B cell (primary cell): ENCODE data around the gene NKAIN2. TPM values are rescaled to one million over a fixed set of nuclear protein-coding genes. Genes with fewer than 3 reads are reported as not detected.

Source experiments
- ATAC-seq: fragments of 200-7000 bp; cut with Tn5 transposase; one replicate; pipeline ENCODE4 v1.10.0; 2021; ENCODE audit warnings: low read depth, mild to moderate bottlenecking, moderate number of reproducible peaks, moderate library complexity
- CTCF ChIA-PET: fragments of 350-600 bp; sonication (Branson Sonifier 250); formaldehyde crosslinking; loops from one replicate; lab custom pipeline; 2021; ENCODE audit warnings: antibody characterized with exemption, inconsistent platforms; lab: Charles Lee
- POLR2A ChIA-PET: fragments of 350-600 bp; sonication (Branson Sonifier 250); formaldehyde crosslinking; loops from one replicate; lab custom pipeline; 2021; ENCODE audit warnings: antibody characterized with exemption; lab: Charles Lee
- DNase-seq: peaks from one replicate; pipeline ENCODE4 v3.0.0; 2013
- H2AFZ ChIP-seq: 2 replicates; pipeline ENCODE4 v1.6.1; 2012; ENCODE audit warnings: mild to moderate bottlenecking, low read depth, low read length; ENCODE audit not compliant: insufficient read depth, poor library complexity, severe bottlenecking
- H3K27ac ChIP-seq, 2 donors: 1 replicate in 1 of 2; 2 replicates in 1 of 2; pipeline ENCODE4 v1.5.1; 2012 to 2013; ENCODE audit warnings: low read length in 2 of 2, mild to moderate bottlenecking in 2 of 2, moderate library complexity in 1 of 2
- H3K27me3 ChIP-seq, 4 experiments: fragments of 200-600 bp in 1 of 4; sonication (generic) in 1 of 4; replicated peaks in 1 of 4; 1 replicate in 2 of 4; 2 replicates in 2 of 4; pipeline versions ENCODE4 v1.6.1 to v1.7.0; 2013 to 2016; ENCODE audit warnings: low read length in 3 of 4, mild to moderate bottlenecking in 2 of 4, mixed read lengths in 1 of 4, moderate library complexity in 1 of 4; ENCODE audit not compliant: insufficient read depth in 4 of 4, control insufficient read depth in 3 of 4; ENCODE audit errors: control extremely low read depth in 1 of 4
- H3K36me3 ChIP-seq, 2 experiments: replicated peaks in 1 of 2; 1 replicate in 1 of 2; 2 replicates in 1 of 2; pipeline versions ENCODE4 v1.6.1 to v1.7.1; 2013; ENCODE audit warnings: low read length in 1 of 2; ENCODE audit not compliant: insufficient read depth in 2 of 2, control insufficient read depth in 1 of 2; ENCODE audit errors: control extremely low read depth in 1 of 2, extremely low read depth in 1 of 2
- H3K4me1 ChIP-seq, 2 donors: fragments of 200-600 bp in 1 of 2; sonication (generic) in 1 of 2; 1 replicate in 1 of 2; 2 replicates in 1 of 2; pipeline versions ENCODE4 v1.5.1 to v1.6.1; 2013 to 2017; ENCODE audit warnings: low read length in 2 of 2; ENCODE audit not compliant: control insufficient read depth in 2 of 2, insufficient read depth in 2 of 2
- H3K4me2 ChIP-seq: replicated peaks from 2 replicates; pipeline ENCODE3; 2012; ENCODE audit warnings: mild to moderate bottlenecking, low read depth, low read length; ENCODE audit not compliant: poor library complexity, severe bottlenecking
- H3K4me3 ChIP-seq, 5 experiments: fragments of 200-600 bp in 1 of 5; sonication (generic) in 1 of 5; 1 replicate in 3 of 5; 2 replicates in 2 of 5; pipeline versions ENCODE4 v1.5.1 to v1.7.0; 2011 to 2016; ENCODE audit warnings: low read length in 4 of 5, mild to moderate bottlenecking in 4 of 5, low read depth in 2 of 5, control low read depth in 1 of 5, moderate library complexity in 1 of 5; ENCODE audit not compliant: insufficient read depth in 1 of 5; ENCODE audit errors: control extremely low read depth in 1 of 5, extremely low read depth in 1 of 5
- H3K79me2 ChIP-seq: fragments of 200-600 bp; sonication (generic); one replicate; pipeline ENCODE4 v1.6.0; 2016; ENCODE audit warnings: low read length; ENCODE audit not compliant: control insufficient read depth, insufficient read depth
- H3K9ac ChIP-seq: fragments of 200-600 bp; sonication (generic); 2 replicates; pipeline ENCODE4 v1.6.1; 2017; ENCODE audit warnings: mild to moderate bottlenecking, low read length, moderate library complexity
- H3K9me3 ChIP-seq, 3 donors: one replicate each; pipeline versions ENCODE4 v1.6.1 to v1.7.1; 2013; ENCODE audit warnings: low read length in 2 of 3; ENCODE audit not compliant: control insufficient read depth in 2 of 3, insufficient read depth in 1 of 3; ENCODE audit errors: control extremely low read depth in 1 of 3
- H4K20me1 ChIP-seq: 2 replicates; pipeline ENCODE4 v1.6.0; 2012; ENCODE audit warnings: mild to moderate bottlenecking, low read length; ENCODE audit not compliant: insufficient read depth, control insufficient read depth, poor library complexity, severe bottlenecking
- H3K27ac Mint-ChIP-seq: one replicate; pipeline ENCODE4 v1.8.0; 2021; ENCODE audit warnings: mixed read lengths
- H3K27me3 Mint-ChIP-seq: one replicate; pipeline ENCODE4 v1.8.0; 2021; ENCODE audit warnings: mixed read lengths
- H3K4me1 Mint-ChIP-seq: one replicate; pipeline ENCODE4 v1.8.0; 2021; ENCODE audit warnings: mixed read lengths
- H3K4me3 Mint-ChIP-seq: one replicate; pipeline ENCODE4 v1.8.0; 2021; ENCODE audit warnings: mixed read lengths
- H3K9me3 Mint-ChIP-seq: one replicate; pipeline ENCODE4 v1.8.0; 2022; ENCODE audit warnings: mixed read lengths; ENCODE audit not compliant: insufficient read depth
- CTCF ChIP-seq: fragments of 200-600 bp; IDR thresholded peaks from one replicate; pipeline ENCODE4 v1.8.0; 2022; ENCODE audit warnings: antibody characterized with exemption, mild to moderate bottlenecking
- EZH2 ChIP-seq: IDR thresholded peaks from 2 replicates; pipeline ENCODE4 v1.6.1; 2012; ENCODE audit warnings: borderline replicate concordance, low read depth, mild to moderate bottlenecking, moderate library complexity, low read length; ENCODE audit not compliant: insufficient read depth, poor library complexity, severe bottlenecking
- WGBS: methylation state at CpG from one replicate; pipeline ENCODE4 v1.1.5; 2013; ENCODE audit warnings: missing lambda C conversion rate; ENCODE audit not compliant: insufficient coverage; 5-methylcytosine and 5-hydroxymethylcytosine counted together
- intact Hi-C: fragments of 100-400 bp; cut with micrococcal nuclease; formaldehyde crosslinking; loops from one replicate; pipeline ENCODE4 v1.10.0; 2022
- polyA plus RNA-seq: library from polyadenylated mRNA; depleted of rRNA; stranded (reverse); fragments of >200 nt; gene quantifications from 2 replicates; pipeline ENCODE4 v1.2.3, GENCODE V29; 2012
- total RNA-seq, 2 donors: library from RNA; stranded (reverse); fragments of 120-200 nt in 1 of 2; gene quantifications; 1 replicate in 1 of 2; 2 replicates in 1 of 2; pipeline versions ENCODE4 v1.2.3 to v1.2.4, GENCODE V29; 2013 to 2022

NKAIN2 gene
- total and polyA plus RNA-seq, 2 donors (not counting 1 experiment from before 2014, with no cell fraction given): not detected

GRCh38 chr6:123763904-123764303 is 39.8 kb upstream of the NKAIN2 start:
- Histone ChIP-seq H3K9me3 (no peaks in the 10 kb centered on the region), H4K20me1 (no peaks in the 10 kb centered on the region), H3K4me3 (no peak overlapping the region), H3K27me3 (no peaks in the 10 kb centered on the region), H2AFZ (no peak overlapping the region), H3K27ac (no peak overlapping the region), H3K79me2 (no peaks in the 10 kb centered on the region), H3K4me1 (no peaks in the 10 kb centered on the region), H3K4me2 (no peak overlapping the region), H3K9ac (no peak overlapping the region), H3K36me3 (no peaks in the 10 kb centered on the region)
- Mint-ChIP-seq H3K9me3 (no peaks in the 10 kb centered on the region), H3K4me3 (no peak overlapping the region), H3K4me1 (no peaks in the 10 kb centered on the region), H3K27me3 (no peaks in the 10 kb centered on the region), H3K27ac (no peak overlapping the region)
- ChIA-PET POLR2A (no interaction called here), CTCF (no interaction called here)
- no peak for ATAC-seq
- intact Hi-C loops: no loop called here
- DNase-seq: no peak
- no CpG with 5 or more reads among the region's 1 CpG for WGBS
- TF ChIP-seq EZH2 (no peak), CTCF (no peak)

GRCh38 chr6:123764722-123765121 is 38.9 kb upstream of the NKAIN2 start:
- H3K27ac Mint-ChIP-seq: no peak overlapping the region
- H3K36me3 ChIP-seq: no peaks in the 10 kb centered on the region
- H3K27me3 Mint-ChIP-seq: no peaks in the 10 kb centered on the region
- no CpG with 5 or more reads among the region's 2 CpGs for WGBS
- no peak overlapping the region for H3K4me3 ChIP-seq
- DNase-seq (no peak), ATAC-seq (no peak)
- no peak overlapping the region for H3K9ac ChIP-seq
- no peaks in the 10 kb centered on the region for H3K9me3 ChIP-seq
- intact Hi-C loops: no loop called here
- H3K4me3 Mint-ChIP-seq: no peak overlapping the region
- H3K9me3 Mint-ChIP-seq: no peaks in the 10 kb centered on the region
- H3K4me1 Mint-ChIP-seq: no peaks in the 10 kb centered on the region
- POLR2A ChIA-PET: no interaction called here
- no peaks in the 10 kb centered on the region for H3K27me3 ChIP-seq
- H4K20me1 ChIP-seq: no peaks in the 10 kb centered on the region
- no peak overlapping the region for H3K27ac ChIP-seq
- no peak overlapping the region for H3K4me2 ChIP-seq
- H3K4me1 ChIP-seq: no peaks in the 10 kb centered on the region
- CTCF ChIA-PET: no interaction called here
- TF ChIP-seq CTCF (no peak), EZH2 (no peak)
- no peaks in the 10 kb centered on the region for H3K79me2 ChIP-seq
- no peak overlapping the region for H2AFZ ChIP-seq
